ENCODE results near the gene OR5L2. TPM values are rescaled to one million over a fixed set of nuclear protein-coding genes. Genes with fewer than 3 reads are reported as not detected.

The OR5L2 gene
- total RNA-seq, 2 experiments from 2014 or later, result not detected

Other genes with a start within 250 kb of the OR5L2 start
- gene OR4C11, start 219.6 kb upstream of the OR5L2 start, total RNA-seq, result not detected
- not detected for gene OR4P4, start 192.1 kb upstream of the OR5L2 start, total RNA-seq
- not detected for gene OR4S2, start 178.9 kb upstream of the OR5L2 start, total RNA-seq
- gene OR4C6, start 165.0 kb upstream of the OR5L2 start, total RNA-seq, result not detected
- gene OR5D13, start 53.8 kb upstream of the OR5L2 start, total RNA-seq, result not detected
- gene OR5D14, start 31.7 kb upstream of the OR5L2 start, total RNA-seq, result not detected
- not detected for gene OR5L1, start 15.9 kb upstream of the OR5L2 start, total RNA-seq
- gene OR5D18, start 7.6 kb upstream of the OR5L2 start, total RNA-seq, result not detected
- gene OR5D16, start 11.5 kb downstream of the OR5L2 start, total RNA-seq, result not detected
- not detected for gene TRIM51, start 56.1 kb downstream of the OR5L2 start, total RNA-seq
- not detected for gene OR5W2, start 87.4 kb downstream of the OR5L2 start, total RNA-seq
- not detected for gene OR5I1, start 109.2 kb downstream of the OR5L2 start, total RNA-seq
- not detected for gene OR10AG1, start 142.7 kb downstream of the OR5L2 start, total RNA-seq
- gene OR5F1, start 167.4 kb downstream of the OR5L2 start, total RNA-seq, result not detected
- not detected for gene OR5AS1, start 200.4 kb downstream of the OR5L2 start, total RNA-seq

Data from activated naive CD8-positive, alpha-beta T cell treated with anti-CD3 and anti-CD28 coated beads for 36 hours (primary cell).